Right lung (tissue), 5 donors: ENCODE measurements around the gene SLC25A21. TPM values are rescaled to one million over a fixed set of nuclear protein-coding genes. Genes with fewer than 3 reads are reported as not detected.
"Not testable (repeated sequence)": the region's sequence is repeated elsewhere in the genome, so short reads cannot be mapped to it uniquely, and the experiment has no call there.

Source experiments
- DNase-seq, 2 donors: peaks; one replicate each; pipeline ENCODE4 v3.0.0-alpha.2; 2013
- polyA plus RNA-seq, 5 donors: library from polyadenylated mRNA; unstranded; fragments of 120-200 nt; gene quantifications; one replicate each; pipeline versions ENCODE4 v1.2.1 to v1.2.3, GENCODE V29; 2013; ENCODE audit warnings: inconsistent platforms in 1 of 5, low replicate concordance in 1 of 5; ENCODE audit not compliant: insufficient read length in 5 of 5, insufficient read depth in 1 of 5

SLC25A21 gene
- polyA plus RNA-seq, 5 donors, result 1.5 to 3.1 (median 2.7) TPM

GRCh38 chr14:36944307-36945010 is 227.9 kb downstream of the SLC25A21 start:
- no peak for DNase-seq

GRCh38 chr14:36942522-36943245 is 229.7 kb downstream of the SLC25A21 start:
- no peak for DNase-seq

GRCh38 chr14:36941783-36942521 is 230.5 kb downstream of the SLC25A21 start:
- peak; percentile 44 to 63 for DNase-seq

- no peak for DNase-seq
Measured at GRCh38 chr14:36940476-36940875, 231.9 kb downstream of the SLC25A21 start.

GRCh38 chr14:36939265-36939664 is 233.1 kb downstream of the SLC25A21 start:
- no peak for DNase-seq

GRCh38 chr14:36938678-36939077 is 233.7 kb downstream of the SLC25A21 start:
- no peak for DNase-seq

GRCh38 chr14:36935976-36936678 is 236.3 kb downstream of the SLC25A21 start:
- no peak for DNase-seq

- no peak for DNase-seq
Measured at GRCh38 chr14:36934304-36934703, 238.1 kb downstream of the SLC25A21 start.

GRCh38 chr14:36931791-36932190 is 240.6 kb downstream of the SLC25A21 start:
- no peak for DNase-seq

GRCh38 chr14:36928432-36928831 is 244.0 kb downstream of the SLC25A21 start:
- no peak for DNase-seq

- no peak for DNase-seq
Measured at GRCh38 chr14:36925094-36925493, 247.3 kb downstream of the SLC25A21 start.

GRCh38 chr14:36916668-36917067 is 255.7 kb downstream of the SLC25A21 start:
- DNase-seq, result no peak

- no peak for DNase-seq
Measured at GRCh38 chr14:36915081-36915480, 257.3 kb downstream of the SLC25A21 start.

GRCh38 chr14:36910578-36910977 is 261.8 kb downstream of the SLC25A21 start:
- no peak for DNase-seq

- DNase-seq, result no peak
Measured at GRCh38 chr14:36905272-36905888, 267.0 kb downstream of the SLC25A21 start.

- DNase-seq, result no peak
Measured at GRCh38 chr14:36901861-36902260, 270.5 kb downstream of the SLC25A21 start.

- no peak for DNase-seq
Measured at GRCh38 chr14:36900846-36901245, 271.6 kb downstream of the SLC25A21 start.

- DNase-seq, result not testable (repeated sequence)
Measured at GRCh38 chr14:36896300-36896699, 276.1 kb downstream of the SLC25A21 start.

GRCh38 chr14:36884049-36884448 is 288.4 kb downstream of the SLC25A21 start:
- no peak for DNase-seq

GRCh38 chr14:36880276-36880675 is 292.1 kb downstream of the SLC25A21 start:
- no peak for DNase-seq

- DNase-seq, result no peak
Measured at GRCh38 chr14:36879558-36879957, 292.8 kb downstream of the SLC25A21 start.
